MM.1S (cell line): Measurements from ENCODE around the gene MMP24.
A peak's percentile ranks its signal among the peaks of the same experiment; 100 is the strongest.

Experiments used
- DNase-seq: peaks from one replicate; pipeline ENCODE4 v3.0.0-alpha.2; 2015
- H2AFZ ChIP-seq: fragments of 300-600 bp; sonication (generic); 2 replicates; pipeline ENCODE4 v1.6.0; 2016; ENCODE audit warnings: antibody characterized with exemption, low read length
- H3F3A ChIP-seq: fragments of 300-600 bp; sonication (generic); 2 replicates; pipeline ENCODE4 v1.6.1; 2016; ENCODE audit warnings: mild to moderate bottlenecking, antibody characterized with exemption, low read length, moderate library complexity, mixed read lengths; ENCODE audit not compliant: insufficient read depth
- H3K27ac ChIP-seq: fragments of 300-600 bp; sonication (generic); 2 replicates; pipeline ENCODE4 v1.5.1; 2016; ENCODE audit warnings: mild to moderate bottlenecking, low read length
- H3K27me3 ChIP-seq: fragments of 300-600 bp; sonication (generic); replicated peaks from 2 replicates; pipeline ENCODE4 v1.6.0; 2016; ENCODE audit warnings: low read length; ENCODE audit not compliant: insufficient read depth
- H3K36me3 ChIP-seq: fragments of 300-600 bp; sonication (generic); replicated peaks from 2 replicates; pipeline ENCODE4 v1.6.1; 2016; ENCODE audit warnings: mild to moderate bottlenecking, low read length, mixed read lengths; ENCODE audit not compliant: insufficient read depth
- H3K4me1 ChIP-seq: fragments of 300-600 bp; sonication (generic); 2 replicates; pipeline ENCODE4 v1.6.1; 2016; ENCODE audit warnings: low read length, mixed read lengths
- H3K4me2 ChIP-seq: fragments of 300-600 bp; sonication (generic); 2 replicates; pipeline ENCODE4 v1.6.0; 2016; ENCODE audit warnings: low read depth, low read length
- H3K4me3 ChIP-seq: fragments of 300-600 bp; sonication (generic); 2 replicates; pipeline ENCODE4 v1.5.1; 2016; ENCODE audit warnings: low read length, mixed read lengths
- H3K79me2 ChIP-seq: fragments of 300-600 bp; sonication (generic); 2 replicates; pipeline ENCODE4 v1.6.1; 2016; ENCODE audit warnings: mixed run types, low read length, mixed read lengths
- H3K9ac ChIP-seq: fragments of 300-600 bp; sonication (generic); 2 replicates; pipeline ENCODE4 v1.6.1; 2016; ENCODE audit warnings: low read length, mixed read lengths
- H3K9me2 ChIP-seq: fragments of 300-600 bp; sonication (generic); replicated peaks from 2 replicates; pipeline ENCODE4 v1.6.1; 2016; ENCODE audit warnings: mild to moderate bottlenecking, low read length, mixed read lengths; ENCODE audit not compliant: insufficient read depth
- H3K9me3 ChIP-seq: fragments of 300-600 bp; sonication (generic); replicated peaks from 2 replicates; pipeline ENCODE4 v1.6.1; 2016; ENCODE audit warnings: mild to moderate bottlenecking, low read length, mixed read lengths; ENCODE audit not compliant: insufficient read depth
- H4K20me1 ChIP-seq: fragments of 300-600 bp; sonication (generic); 2 replicates; pipeline ENCODE4 v1.6.1; 2016; ENCODE audit warnings: mild to moderate bottlenecking, low read length, moderate library complexity, mixed read lengths; ENCODE audit not compliant: insufficient read depth
- CTCF ChIP-seq: fragments of 300-600 bp; sonication (generic); IDR thresholded peaks from 2 replicates; pipeline ENCODE4 v1.5.1; 2016; ENCODE audit warnings: antibody characterized with exemption, low read length, mixed read lengths
- EZH2 ChIP-seq: fragments of 300-600 bp; sonication (generic); optimal IDR thresholded peaks from 2 replicates; pipeline ENCODE3; 2017; ENCODE audit warnings: low read depth, mild to moderate bottlenecking, antibody characterized with exemption, low read length, mixed read lengths
- EZH2phosphoT487 ChIP-seq: fragments of 300-600 bp; sonication (generic); IDR thresholded peaks from 2 replicates; pipeline ENCODE4 v1.6.1; 2018; ENCODE audit warnings: antibody characterized with exemption, low read length

Gene MMP24

GRCh38 chr20:35281506-35282101 is 55.1 kb downstream of the MMP24 start:
- Histone ChIP-seq H3K36me3 (no peaks in the 10 kb centered on the region), H2AFZ (no peak overlapping the region), H3K27me3 (no peaks in the 10 kb centered on the region), H3K4me1 (peaks cover 5% of the 10 kb centered on the region; the same call in 1 of the 2 replicates), H3F3A (peaks cover 14% of the 10 kb centered on the region), H3K4me3 (no peak overlapping the region), H3K9ac (no peak overlapping the region), H3K27ac (no peak overlapping the region), H4K20me1 (no peaks in the 10 kb centered on the region), H3K9me3 (no peaks in the 10 kb centered on the region), H3K79me2 (peaks cover 44% of the 10 kb centered on the region), H3K4me2 (no peak overlapping the region), H3K9me2 (no peaks in the 10 kb centered on the region)
- DNase-seq = no peak
- TF ChIP-seq EZH2 (no peak), EZH2phosphoT487 (no peak), CTCF (no peak)

GRCh38 chr20:35283441-35284266 is 57.2 kb downstream of the MMP24 start:
- peaks cover 8% of the 10 kb centered on the region for H3F3A ChIP-seq
- H2AFZ ChIP-seq = peak overlapping the region; percentile 100
- H3K4me2 ChIP-seq = peak overlapping the region; percentile 90
- TF ChIP-seq CTCF = no peak
- TF ChIP-seq EZH2 = no peak
- H3K27ac ChIP-seq = peak overlapping the region; percentile 12; the same call in 1 of the 2 replicates
- H3K9ac ChIP-seq = peak overlapping the region; percentile 75
- DNase-seq = no peak
- H3K36me3 ChIP-seq = no peaks in the 10 kb centered on the region
- H3K9me3 ChIP-seq = no peaks in the 10 kb centered on the region
- peaks cover 8% of the 10 kb centered on the region; the same call in 1 of the 2 replicates for H3K27me3 ChIP-seq
- H3K9me2 ChIP-seq = no peaks in the 10 kb centered on the region
- H3K4me1 ChIP-seq = peaks cover 5% of the 10 kb centered on the region; the same call in 1 of the 2 replicates
- H3K79me2 ChIP-seq = peaks cover 33% of the 10 kb centered on the region
- H4K20me1 ChIP-seq = no peaks in the 10 kb centered on the region
- peak overlapping the region; percentile 85 for H3K4me3 ChIP-seq

- H3K27me3 ChIP-seq = peaks cover 8% of the 10 kb centered on the region; the same call in 1 of the 2 replicates
- no peaks in the 10 kb centered on the region for H3K9me2 ChIP-seq
- peaks cover 33% of the 10 kb centered on the region for H3K79me2 ChIP-seq
- H3K27ac ChIP-seq = peak within 1 kb of the TSS; percentile 12; the same call in 1 of the 2 replicates
- TF ChIP-seq EZH2phosphoT487 (no peak), EZH2 (no peak), CTCF (no peak)
- H3K4me2 ChIP-seq = peak within 1 kb of the TSS; percentile 96
- peak within 1 kb of the TSS; percentile 75 for H3K9ac ChIP-seq
- no peaks in the 10 kb centered on the region for H4K20me1 ChIP-seq
- no peaks in the 10 kb centered on the region for H3K9me3 ChIP-seq
- H3K4me1 ChIP-seq = peaks cover 5% of the 10 kb centered on the region; the same call in 1 of the 2 replicates
- peak; percentile 88 for DNase-seq
- H3K36me3 ChIP-seq = no peaks in the 10 kb centered on the region
- peak within 1 kb of the TSS; percentile 85 for H3K4me3 ChIP-seq
- H3F3A ChIP-seq = peaks cover 1% of the 10 kb centered on the region; the same call in 1 of the 2 replicates
- H2AFZ ChIP-seq = peak within 1 kb of the TSS; percentile 100
These were observed 57.9 kb downstream of the MMP24 start, which contains the start of gene EIF6 for GRCh38 chr20:35284267-35284991. EIF6 (minus strand) TSS chr20:35284772; CDS start chr20:35284487, 285 bp downstream.
